ENCODE data around the gene TSKU. TPM values are rescaled to one million over a fixed set of nuclear protein-coding genes. Genes with fewer than 3 reads are reported as not detected.
"Not testable (repeated sequence)": the region's sequence is repeated elsewhere in the genome, so short reads cannot be mapped to it uniquely, and the experiment has no call there.

Gene TSKU
- total RNA-seq, 1 experiment from 2014 or later = 20.1 TPM

GRCh38 chr11:76811259-76811658 lies 28.1 kb downstream of the TSKU start:
- intact Hi-C loops (cut with micrococcal nuclease) = no loop called here
- no peaks in the 10 kb centered on the region for H3K27me3 Mint-ChIP-seq (ENCODE audit: insufficient read depth, unreplicated experiment)
- BruUV-seq (replicated peaks) = no TSS peak
- no peak overlapping the region for H3K27ac Mint-ChIP-seq (ENCODE audit: low read depth, unreplicated experiment)
- H3K9me3 Mint-ChIP-seq (ENCODE audit: unreplicated experiment) = no peaks in the 10 kb centered on the region
- ChIA-PET POLR2A (interaction anchor here (0.9 to 2.4 kb wide), 2 partner anchors 19 to 108 kb away, joined by 3 to 11 read pairs; no protein-coding TSS in a partner anchor), CTCF (interaction anchor here (0.6 to 5.9 kb wide), 11 partner anchors 8 to 280 kb away, joined by 3 to 94 read pairs (median 5); no protein-coding TSS in a partner anchor)
- no peak for TF ChIP-seq CTCF (IDR thresholded peaks at IDR 0.05; ENCODE audit: unreplicated experiment)
- H3K4me3 Mint-ChIP-seq (ENCODE audit: unreplicated experiment) = no peak overlapping the region
- peaks cover 17% of the 10 kb centered on the region for H3K4me1 Mint-ChIP-seq (ENCODE audit: insufficient read depth, unreplicated experiment)
- no peaks in the 10 kb centered on the region for H3K36me3 Mint-ChIP-seq (ENCODE audit: insufficient read depth, unreplicated experiment)
- no peak for DNase-seq (ENCODE audit: unreplicated experiment)

- CTCF ChIA-PET = interaction anchor here (0.6 to 5.2 kb wide), 6 partner anchors 10 to 343 kb away, joined by 3 to 94 read pairs (median 3); no protein-coding TSS in a partner anchor
Measured at GRCh38 chr11:76814414-76814813, 31.3 kb downstream of the TSKU start.

GRCh38 chr11:76815678-76816077 lies 32.5 kb downstream of the TSKU start:
- DNase-seq (ENCODE audit: unreplicated experiment) = not testable (repeated sequence)

More at GRCh38 chr11:76814414-76814813, 31.3 kb downstream of the TSKU start:
- no peak for DNase-seq (ENCODE audit: unreplicated experiment)
- H3K9me3 Mint-ChIP-seq (ENCODE audit: unreplicated experiment) = no peaks in the 10 kb centered on the region
- no peaks in the 10 kb centered on the region for H3K36me3 Mint-ChIP-seq (ENCODE audit: insufficient read depth, unreplicated experiment)
- TF ChIP-seq CTCF (IDR thresholded peaks at IDR 0.05; ENCODE audit: unreplicated experiment) = no peak
- no peak overlapping the region for H3K27ac Mint-ChIP-seq (ENCODE audit: low read depth, unreplicated experiment)
- POLR2A ChIA-PET = no interaction called here
- intact Hi-C loops (cut with micrococcal nuclease) = no loop called here
- H3K4me3 Mint-ChIP-seq (ENCODE audit: unreplicated experiment) = no peak overlapping the region
- peaks cover 5% of the 10 kb centered on the region for H3K4me1 Mint-ChIP-seq (ENCODE audit: insufficient read depth, unreplicated experiment)
- H3K27me3 Mint-ChIP-seq (ENCODE audit: insufficient read depth, unreplicated experiment) = no peaks in the 10 kb centered on the region
- BruUV-seq (replicated peaks) = no TSS peak

GRCh38 chr11:76820184-76820566 lies 37.0 kb downstream of the TSKU start:
- Mint-ChIP-seq H3K4me1 (ENCODE audit: insufficient read depth, unreplicated experiment) (peaks cover 17% of the 10 kb centered on the region), H3K9me3 (ENCODE audit: unreplicated experiment) (no peaks in the 10 kb centered on the region), H3K4me3 (ENCODE audit: unreplicated experiment) (no peak overlapping the region), H3K36me3 (ENCODE audit: insufficient read depth, unreplicated experiment) (no peaks in the 10 kb centered on the region), H3K27me3 (ENCODE audit: insufficient read depth, unreplicated experiment) (no peaks in the 10 kb centered on the region), H3K27ac (ENCODE audit: low read depth, unreplicated experiment) (no peak overlapping the region)
- intact Hi-C loops (cut with micrococcal nuclease) = no loop called here
- no peak for TF ChIP-seq CTCF (IDR thresholded peaks at IDR 0.05; ENCODE audit: unreplicated experiment)
- ChIA-PET CTCF (interaction anchor here (1.3 to 4.6 kb wide), 3 partner anchors 10 to 272 kb away, joined by 5 to 24 read pairs (median 18); no protein-coding TSS in a partner anchor), POLR2A (no interaction called here)
- BruUV-seq (replicated peaks) = no TSS peak
- no peak for DNase-seq (ENCODE audit: unreplicated experiment)

More at GRCh38 chr11:76815678-76816077, 32.5 kb downstream of the TSKU start:
- BruUV-seq (replicated peaks); intact Hi-C loops (cut with micrococcal nuclease); H3K4me3 Mint-ChIP-seq (ENCODE audit: unreplicated experiment); H3K4me1 Mint-ChIP-seq (ENCODE audit: insufficient read depth, unreplicated experiment); H3K9me3 Mint-ChIP-seq (ENCODE audit: unreplicated experiment); H3K27me3 Mint-ChIP-seq (ENCODE audit: insufficient read depth, unreplicated experiment); POLR2A ChIA-PET; H3K27ac Mint-ChIP-seq (ENCODE audit: low read depth, unreplicated experiment); H3K36me3 Mint-ChIP-seq (ENCODE audit: insufficient read depth, unreplicated experiment): not testable (repeated sequence)
- CTCF ChIA-PET = interaction anchor here (0.6 to 5.2 kb wide), 4 partner anchors 11 to 275 kb away, joined by 3 to 94 read pairs (median 4); no protein-coding TSS in a partner anchor

GRCh38 chr11:76821396-76821795 lies 38.2 kb downstream of the TSKU start:
- H3K36me3 Mint-ChIP-seq (ENCODE audit: insufficient read depth, unreplicated experiment); H3K27ac Mint-ChIP-seq (ENCODE audit: low read depth, unreplicated experiment); H3K4me3 Mint-ChIP-seq (ENCODE audit: unreplicated experiment); H3K9me3 Mint-ChIP-seq (ENCODE audit: unreplicated experiment); BruUV-seq (replicated peaks); POLR2A ChIA-PET; H3K27me3 Mint-ChIP-seq (ENCODE audit: insufficient read depth, unreplicated experiment); intact Hi-C loops (cut with micrococcal nuclease); DNase-seq (ENCODE audit: unreplicated experiment): not testable (repeated sequence)
- CTCF ChIA-PET = interaction anchor here (0.6 to 3.9 kb wide), 3 partner anchors 11 to 226 kb away, joined by 3 to 24 read pairs (median 3); no protein-coding TSS in a partner anchor
- H3K4me1 Mint-ChIP-seq (ENCODE audit: insufficient read depth, unreplicated experiment) = peaks cover 27% of the 10 kb centered on the region
